Heart left ventricle (tissue), 13 donors: ENCODE measurements around the gene ASAP3.

Experiments used
- CTCF ChIP-seq, 12 donors: fragments of 200-600 bp; sonication (generic) in 4 of 12; IDR thresholded peaks; one replicate each; pipeline versions ENCODE4 v1.5.0 to v1.8.0; 2018 to 2022; ENCODE audit warnings: antibody characterized with exemption in 12 of 12, mild to moderate bottlenecking in 5 of 12
- POLR2A ChIP-seq, 2 donors: fragments of 450-650 bp; IDR thresholded peaks; one replicate each; pipeline ENCODE4 v1.6.1; 2017; ENCODE audit warnings: antibody characterized with exemption in 2 of 2, mild to moderate bottlenecking in 2 of 2, moderate library complexity in 2 of 2
- donor health status: ischemic (EF 13 %, LVEDD 7.1; RV severe dilation, severe dysfunction).
- donor health status: DM: no; HTN: yes; CAD: no.
- donor health status: DM: no; HTN: no; CAD: no.
- donor health status: ischemic (EF 25% LVEDD 6.9; RV normal size, moderate dysfunction).
- donor health status: ischemic (EF 25% LVEDD 5.7; RV mildly dilated, moderate dysfunction).
- donor health status: ischemic (EF 35%, LVEDD 5.7; RV mildly dilated, moderate dysfunction).
- donor health status: nonischemic (EF 11% LVEDD 7.7; RV severe dilation, severe dysfunction).
- donor health status: DM: yes; HTN: yes; CAD: no.
- donor health status: PGD.
- donor health status: ischemic (EF 29% LVEDD 5.4; RV normal size, mild dysfunction).
- donor health status: nonischemic (EF 23%, LVEDD 6.1; RV moderate dilation, normal function).

DNA sequence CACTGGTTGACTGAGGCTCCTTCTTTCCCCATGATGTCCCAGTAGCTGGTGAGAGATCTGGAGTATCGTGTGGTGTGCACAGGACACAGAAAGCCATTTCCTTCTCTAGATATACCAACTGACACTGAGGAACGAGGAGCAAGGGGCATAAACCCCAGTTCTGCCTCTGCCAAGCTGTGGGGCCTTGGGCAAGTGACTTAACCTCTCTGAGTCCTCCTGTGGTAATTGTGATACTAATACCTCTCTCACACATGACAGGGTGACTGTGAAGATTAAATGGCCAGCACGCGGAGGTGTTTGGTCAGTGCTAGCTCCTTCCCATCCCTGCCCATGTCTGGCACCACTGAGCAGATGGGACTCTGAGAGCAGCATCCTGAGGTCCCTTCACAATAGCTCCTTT lies 33.1 kb downstream of the ASAP3 start:
- no peak for TF ChIP-seq POLR2A (IDR thresholded peaks at IDR 0.05)
- no peak for TF ChIP-seq CTCF (IDR thresholded peaks at IDR 0.05)
